HepG2 (cell line): Measurements from ENCODE around the gene URM1. TPM values are rescaled to one million over a fixed set of nuclear protein-coding genes. Genes with fewer than 3 reads are reported as not detected.

Experiments used
- BHLHE40 ChIP-seq: IDR thresholded peaks from 2 replicates; pipeline ENCODE4 v1.6.1; 2011; ENCODE audit warnings: low read length, improper control_type of control experiment
- CBFB ChIP-seq: sonication (generic); formaldehyde crosslinking; IDR thresholded peaks from 2 replicates; pipeline ENCODE4 v1.4.0; 2020; ENCODE audit warnings: missing genetic modification reagents
- CENPBD1 ChIP-seq: sonication (generic); formaldehyde crosslinking; IDR thresholded peaks from 2 replicates; pipeline ENCODE4 v1.8.0; 2022; ENCODE audit warnings: missing genetic modification reagents, low read depth, mild to moderate bottlenecking, borderline replicate concordance
- ELF1 ChIP-seq: sonication (generic); formaldehyde crosslinking; IDR thresholded peaks from 2 replicates; pipeline ENCODE4 v1.4.0; 2020; ENCODE audit warnings: missing genetic modification reagents
- ETV6 ChIP-seq: sonication (generic); formaldehyde crosslinking; conservative IDR thresholded peaks from 2 replicates; pipeline ENCODE4 v1.4.0; 2020; ENCODE audit warnings: missing genetic modification reagents
- FOSL1 ChIP-seq: sonication (generic); formaldehyde crosslinking; IDR thresholded peaks from 2 replicates; pipeline ENCODE4 v1.9.0; 2021; ENCODE audit warnings: missing genetic modification reagents, borderline replicate concordance
- KDM5B ChIP-seq: sonication (generic); formaldehyde crosslinking; IDR thresholded peaks from 2 replicates; pipeline ENCODE4 v1.4.0; 2020; ENCODE audit warnings: missing genetic modification reagents, mild to moderate bottlenecking, borderline replicate concordance
- MIXL1 ChIP-seq: IDR thresholded peaks from 2 replicates; pipeline ENCODE4 v1.6.1; 2016
- MLLT10 ChIP-seq: sonication (generic); formaldehyde crosslinking; IDR thresholded peaks from 2 replicates; pipeline ENCODE4 v1.4.0; 2020; ENCODE audit warnings: missing genetic modification reagents
- NFKB2 ChIP-seq: sonication (generic); formaldehyde crosslinking; IDR thresholded peaks from 2 replicates; pipeline ENCODE4 v1.4.0; 2020; ENCODE audit warnings: missing genetic modification reagents, borderline replicate concordance
- REST ChIP-seq, 2 experiments: IDR thresholded peaks; 2 replicates each; pipeline ENCODE4 v1.6.1; 2011 to 2012; ENCODE audit warnings: low read length in 2 of 2, borderline replicate concordance in 1 of 2, low read depth in 1 of 2, mild to moderate bottlenecking in 1 of 2, moderate library complexity in 1 of 2
- SNRNP70 ChIP-seq: fragments of 200-400 bp; formaldehyde crosslinking; IDR thresholded peaks from 2 replicates; pipeline ENCODE4 v1.6.1; 2017; ENCODE audit warnings: mild to moderate bottlenecking, low read depth, low read length, moderate library complexity
- ZBTB2 ChIP-seq: sonication (generic); formaldehyde crosslinking; IDR thresholded peaks from 2 replicates; pipeline ENCODE4 v1.8.0; 2022; ENCODE audit warnings: low read depth, missing genetic modification reagents
- ZFX ChIP-seq: sonication (generic); formaldehyde crosslinking; IDR thresholded peaks from 2 replicates; pipeline ENCODE4 v1.4.0; 2020; ENCODE audit warnings: mild to moderate bottlenecking, low read depth, missing genetic modification reagents, moderate library complexity
- ZNF530 ChIP-seq: sonication (generic); formaldehyde crosslinking; IDR thresholded peaks from 2 replicates; pipeline ENCODE4 v1.5.0; 2020; ENCODE audit warnings: low read depth, mild to moderate bottlenecking, missing genetic modification reagents
- ZNF644 ChIP-seq: IDR thresholded peaks from 2 replicates; pipeline ENCODE4 v1.6.1; 2016; ENCODE audit warnings: low read depth
- ZNF772 ChIP-seq: sonication (generic); formaldehyde crosslinking; IDR thresholded peaks from 2 replicates; pipeline ENCODE4 v1.5.0; 2020; ENCODE audit warnings: mild to moderate bottlenecking, missing genetic modification reagents
- ZNF776 ChIP-seq: sonication (generic); formaldehyde crosslinking; IDR thresholded peaks from 2 replicates; pipeline ENCODE4 v1.4.0; 2020; ENCODE audit warnings: mild to moderate bottlenecking, missing genetic modification reagents
- ZSCAN21 ChIP-seq: sonication (generic); formaldehyde crosslinking; IDR thresholded peaks from 2 replicates; pipeline ENCODE4 v1.8.0; 2022; ENCODE audit warnings: mild to moderate bottlenecking, missing genetic modification reagents, moderate library complexity, borderline replicate concordance
- polyA plus RNA-seq, 8 experiments: library from polyadenylated mRNA; depleted of rRNA in 3 of 8; stranded (reverse) in 7 of 8; unstranded in 1 of 8; fragments of >200 nt; fragmentation: Illumina TruSeq in 4 of 8; extraction: Trizol in 4 of 8; gene quantifications; 2 replicates each; pipeline versions ENCODE4 v1.2.1 to v1.2.3, GENCODE V29; 2011 to 2016; ENCODE audit warnings: low read depth in 4 of 8, missing spikeins in 1 of 8, mixed read lengths in 1 of 8; ENCODE audit not compliant: insufficient read depth in 1 of 8
- total RNA-seq, 5 experiments: library from RNA; depleted of rRNA; stranded (reverse); fragments of >200 nt; fragmentation: Illumina TruSeq; extraction: Trizol; gene quantifications; 2 replicates each; pipeline ENCODE4 v1.2.3, GENCODE V29; 2016; ENCODE audit warnings: low read depth in 1 of 5
- TF ChIP-seq, protein P1 (sequence below): sonication (generic); formaldehyde crosslinking; IDR thresholded peaks from 2 replicates; pipeline ENCODE4 v1.8.0; 2022; ENCODE audit warnings: mild to moderate bottlenecking, missing genetic modification reagents, borderline replicate concordance
- TF ChIP-seq, protein P2 (sequence below): IDR thresholded peaks from 2 replicates; pipeline ENCODE4 v1.6.1; 2016

Gene URM1
- total and polyA plus RNA-seq, 2 of the 13 experiments (the other 11 are each of a cell fraction or from before 2014, with no cell fraction given): 37.1 to 41.3 TPM

GRCh38 chr9:128322404-128323211, 48.6 kb upstream of the URM1 start, which contains the start of the genes COQ4 and TRUB2 (continued):
- TF ChIP-seq, protein P1, sequence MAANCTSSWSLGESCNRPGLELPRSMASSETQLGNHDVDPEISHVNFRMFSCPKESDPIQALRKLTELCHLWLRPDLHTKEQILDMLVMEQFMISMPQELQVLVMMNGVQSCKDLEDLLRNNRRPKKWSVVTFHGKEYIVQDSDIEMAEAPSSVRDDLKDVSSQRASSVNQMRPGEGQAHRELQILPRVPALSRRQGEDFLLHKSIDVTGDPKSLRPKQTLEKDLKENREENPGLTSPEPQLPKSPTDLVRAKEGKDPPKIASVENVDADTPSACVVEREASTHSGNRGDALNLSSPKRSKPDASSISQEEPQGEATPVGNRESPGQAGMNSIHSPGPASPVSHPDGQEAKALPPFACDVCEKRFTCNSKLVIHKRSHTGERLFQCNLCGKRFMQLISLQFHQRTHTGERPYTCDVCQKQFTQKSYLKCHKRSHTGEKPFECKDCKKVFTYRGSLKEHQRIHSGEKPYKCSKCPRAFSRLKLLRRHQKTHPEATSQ (CRISPR knock-in tag): no peak
- TF ChIP-seq ZNF530 (CRISPR knock-in tag) (no peak), KDM5B (CRISPR knock-in tag) (peak; percentile 92), REST (IDR thresholded peaks at IDR 0.05; ENCODE audit: borderline replicate concordance in 1 of 2, low read depth in 1 of 2, low read length in 2 of 2) (peak in 1 of 2 experiments; percentile 35; a peak in 1 of 4 replicates), FOSL1 (no peak), SNRNP70 (no peak), ETV6 (CRISPR knock-in tag) (no peak), CBFB (CRISPR knock-in tag) (peak; percentile 92), ZBTB2 (CRISPR knock-in tag) (0 out of 2 replicates have a peak, but pooled peaks have one; percentile 27), ZNF772 (CRISPR knock-in tag) (peak; percentile 87; the same call in 1 of the 2 replicates), ZNF644 (CRISPR knock-in tag) (no peak), MIXL1 (CRISPR knock-in tag) (no peak), ZSCAN21 (CRISPR knock-in tag) (peak; percentile 87), BHLHE40 (no peak), NFKB2 (CRISPR knock-in tag) (peak; percentile 72), MLLT10 (CRISPR knock-in tag) (no peak), ZFX (CRISPR knock-in tag) (peak; percentile 94), ZNF776 (CRISPR knock-in tag) (peak; percentile 49; the same call in 1 of the 2 replicates), CENPBD1 (no peak; the same call in 1 of the 2 replicates), ELF1 (CRISPR knock-in tag) (peak; percentile 81)
- TF ChIP-seq, protein P2, sequence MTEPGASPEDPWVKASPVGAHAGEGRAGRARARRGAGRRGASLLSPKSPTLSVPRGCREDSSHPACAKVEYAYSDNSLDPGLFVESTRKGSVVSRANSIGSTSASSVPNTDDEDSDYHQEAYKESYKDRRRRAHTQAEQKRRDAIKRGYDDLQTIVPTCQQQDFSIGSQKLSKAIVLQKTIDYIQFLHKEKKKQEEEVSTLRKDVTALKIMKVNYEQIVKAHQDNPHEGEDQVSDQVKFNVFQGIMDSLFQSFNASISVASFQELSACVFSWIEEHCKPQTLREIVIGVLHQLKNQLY (CRISPR knock-in tag): no peak
